CD4-positive, alpha-beta T cell treated with Interleukin-6 at 100 ng/mL for 8 hours (primary cell): ENCODE results near the gene ITPK1.

Source experiments
- DNase-seq: peaks from one replicate; pipeline ENCODE4 v3.0.0-alpha.2; 2020; ENCODE audit warnings: mixed read lengths, low spot score

The ITPK1 gene

DNA sequence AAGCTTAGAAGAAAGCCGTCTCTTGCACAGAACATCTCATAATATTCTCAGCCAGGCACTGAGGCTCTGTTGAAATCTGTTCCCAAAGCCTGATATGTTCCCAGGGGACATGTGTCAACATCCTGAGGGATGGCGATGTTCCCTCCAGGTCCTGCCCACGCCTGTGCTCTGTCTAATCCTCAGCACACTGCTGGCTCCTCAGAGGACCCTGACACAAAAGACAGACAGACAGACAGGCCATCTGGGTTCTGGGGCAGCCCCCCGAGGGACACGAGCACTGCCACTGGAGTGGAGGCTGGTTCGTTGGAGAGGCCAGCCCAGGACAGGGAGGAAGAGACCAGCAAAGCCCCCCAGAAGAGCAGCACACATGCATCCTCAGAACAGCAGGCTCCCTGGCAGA, 165.0 kb downstream of the ITPK1 start:
- no peak for DNase-seq

DNA sequence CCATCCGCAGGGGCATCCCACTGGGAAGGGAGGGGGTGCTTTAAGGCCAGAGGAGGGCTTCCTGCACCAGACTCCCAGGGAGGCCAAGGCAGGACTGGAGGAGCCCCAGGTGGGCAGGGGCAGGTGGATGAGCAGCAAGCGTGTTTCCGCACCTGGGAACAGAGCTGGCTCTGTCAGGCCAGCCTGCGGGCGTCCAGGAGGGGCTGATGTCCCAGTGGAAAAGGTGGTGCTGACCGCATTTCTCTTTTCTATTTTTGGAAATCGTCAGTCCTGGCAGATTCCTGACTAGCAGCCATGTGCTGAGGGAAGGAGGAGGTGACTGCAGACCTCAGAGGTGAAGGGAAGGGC, 165.6 kb downstream of the ITPK1 start:
- DNase-seq: no peak

DNA sequence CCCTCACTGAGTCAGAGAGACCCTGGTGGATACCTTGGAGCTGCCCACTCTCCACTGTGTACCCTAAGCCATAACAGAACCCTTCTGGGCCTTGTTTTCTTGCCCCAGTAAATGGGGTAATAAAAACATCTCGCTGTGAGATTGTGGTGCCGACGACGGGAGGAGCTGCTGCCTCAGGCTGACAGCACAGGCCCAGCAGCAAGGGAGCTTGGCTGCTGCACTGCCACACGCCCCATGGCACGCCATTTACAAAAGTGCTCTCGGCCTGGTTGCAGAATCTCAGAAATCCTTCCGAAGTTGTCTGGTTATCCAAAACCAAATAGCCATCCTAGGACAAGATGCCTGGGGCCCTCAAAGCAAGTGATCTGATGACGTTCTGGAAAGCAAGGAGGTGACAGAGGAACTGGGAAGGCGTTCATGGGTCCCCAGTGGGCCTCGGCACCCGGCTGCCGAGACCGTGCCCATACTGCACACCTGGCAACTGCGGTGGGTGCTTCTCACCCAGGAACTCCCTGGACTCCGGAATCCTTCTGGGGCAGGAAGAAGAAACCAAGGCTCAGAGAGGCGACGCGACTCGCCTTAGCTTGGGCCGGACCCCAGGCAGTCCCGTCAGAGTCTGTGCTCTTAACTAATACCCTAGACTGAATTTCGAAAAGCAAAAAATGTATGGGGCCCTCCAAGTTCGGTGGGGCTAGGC, 166.1 kb downstream of the ITPK1 start:
- DNase-seq: no peak

DNA sequence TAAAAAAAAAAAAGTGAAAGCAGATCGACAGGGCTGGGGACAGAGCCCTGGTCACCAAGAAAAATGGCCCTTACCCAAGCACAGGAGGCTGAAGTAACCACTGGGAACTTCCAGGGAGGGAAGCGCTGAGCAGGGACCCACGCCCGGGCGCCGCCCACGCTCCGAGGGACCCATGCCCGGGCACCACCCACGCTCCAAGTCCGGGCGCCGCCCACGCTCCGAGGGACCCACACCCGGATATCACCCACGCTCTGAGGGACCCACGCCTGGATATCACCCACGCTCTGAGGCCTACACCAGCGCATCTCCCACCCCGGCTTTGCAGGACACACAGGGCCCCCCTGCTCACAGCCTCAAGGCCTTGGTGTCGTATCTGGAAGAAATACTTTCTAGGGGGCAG, 167.1 kb downstream of the ITPK1 start:
- no peak for DNase-seq

DNA sequence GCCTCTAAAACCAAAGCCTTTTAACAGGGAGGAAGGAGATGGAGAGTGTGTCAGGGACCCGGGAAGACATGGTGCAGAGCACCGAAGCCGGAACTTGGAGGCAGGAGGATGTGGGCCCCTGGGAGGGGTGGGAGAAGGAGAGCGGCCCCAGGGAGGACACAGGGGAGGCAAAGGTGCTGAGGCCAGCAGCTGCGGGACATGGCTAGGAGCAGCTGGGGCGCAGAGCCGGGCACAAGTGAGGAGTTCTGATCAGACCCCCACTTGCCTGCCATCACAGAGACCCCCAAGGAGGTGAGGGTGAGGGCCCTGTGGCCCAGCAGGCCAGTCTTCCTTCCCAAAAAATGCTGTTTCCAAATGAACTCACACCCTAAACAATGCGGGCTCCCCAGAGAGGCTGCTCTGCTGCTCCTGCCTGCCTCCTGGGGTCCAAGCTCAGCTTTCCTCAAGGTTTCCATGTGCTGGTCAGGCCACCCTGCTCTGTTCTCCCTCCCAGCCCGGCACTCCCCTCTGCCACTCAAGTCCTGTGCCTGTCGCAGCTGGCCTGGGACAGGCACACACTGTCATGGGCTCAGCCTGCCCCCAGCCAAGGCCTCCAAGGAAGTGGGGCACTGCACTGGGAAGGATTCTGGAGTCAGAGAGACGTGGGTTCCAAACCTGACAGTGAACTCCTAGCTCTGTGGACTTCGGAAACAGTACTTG, 168.7 kb downstream of the ITPK1 start:
- DNase-seq: no peak

DNA sequence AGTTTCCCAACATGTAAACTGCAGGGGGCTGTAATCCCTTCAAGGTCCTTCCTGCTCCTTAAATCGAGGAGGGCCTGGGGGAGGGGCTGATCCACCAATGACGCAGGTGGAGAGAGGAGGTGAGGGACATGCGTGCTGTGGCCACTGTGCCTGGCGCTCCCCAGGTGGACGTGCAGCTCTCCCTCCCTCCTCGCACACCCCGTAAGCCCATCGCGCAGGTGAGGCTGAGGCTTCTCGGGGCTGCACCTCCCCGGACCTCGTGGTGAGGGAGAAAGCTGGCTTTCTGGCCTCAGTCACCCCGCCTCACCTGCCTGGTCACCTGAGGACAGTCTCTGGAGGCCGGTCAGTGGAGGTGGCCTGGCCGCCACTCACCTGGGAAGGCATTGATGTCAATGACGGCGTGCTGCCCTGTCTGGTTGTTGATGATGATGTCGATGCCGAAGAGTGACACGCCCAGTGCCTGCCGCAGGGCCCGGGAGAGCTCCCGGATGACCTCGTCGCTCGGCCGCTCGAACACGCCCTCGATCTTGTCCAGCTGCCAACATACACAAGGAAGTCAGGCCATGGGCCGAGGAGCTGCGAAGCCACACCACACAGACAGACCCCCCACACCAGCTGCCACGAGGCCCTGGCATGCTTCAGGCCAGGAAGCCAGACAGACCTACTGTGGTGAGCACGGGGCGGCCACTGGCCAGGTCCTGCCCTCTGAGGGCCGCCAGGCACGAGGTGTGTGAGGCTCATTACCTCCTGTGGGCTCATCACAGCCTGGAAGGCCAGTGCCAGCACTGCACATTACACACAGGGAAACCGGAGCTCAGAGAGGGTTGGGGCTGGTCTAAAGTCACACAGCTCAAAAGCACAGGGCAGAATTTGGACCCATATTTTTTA, 169.5 kb downstream of the ITPK1 start:
- DNase-seq: no peak

DNA sequence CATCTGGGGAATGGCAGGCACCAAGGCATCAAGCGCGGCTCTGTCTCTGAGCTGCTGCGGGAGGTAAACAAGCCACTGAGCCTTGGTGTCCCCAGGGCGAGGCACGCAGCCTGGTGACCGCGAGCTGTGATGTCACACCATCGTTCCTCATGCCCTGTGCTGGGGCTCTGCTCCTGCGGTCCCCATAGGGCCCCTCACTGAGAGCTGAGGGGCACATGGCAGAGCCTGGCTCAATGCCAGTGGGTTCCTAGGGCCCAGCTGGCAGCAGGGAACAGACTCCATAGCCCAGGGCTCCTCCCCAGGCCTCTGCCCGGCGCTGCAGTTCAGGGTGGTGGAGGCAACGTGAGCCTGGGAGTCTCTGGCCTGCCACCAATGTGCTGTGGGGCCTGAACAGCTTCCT, 170.2 kb downstream of the ITPK1 start:
- DNase-seq: no peak

DNA sequence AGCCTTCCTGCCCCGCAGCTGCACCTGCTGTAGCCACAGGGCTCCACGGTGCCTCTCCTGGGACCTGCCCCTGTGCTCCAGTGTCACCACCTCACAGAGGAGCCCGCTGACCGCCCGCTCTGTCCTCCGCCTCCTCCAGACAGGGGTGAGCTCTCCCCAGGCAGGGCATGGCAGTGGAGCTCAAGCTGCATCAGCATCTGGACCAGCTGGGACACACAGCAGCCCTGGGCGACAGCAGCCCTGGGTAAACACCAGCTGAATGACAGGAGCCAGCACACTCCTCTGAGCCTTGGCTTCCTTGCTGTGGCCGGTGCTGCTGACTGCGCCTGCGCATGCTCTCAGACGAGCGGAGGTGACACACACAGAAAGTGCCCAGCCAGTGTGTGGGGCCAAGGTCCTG, 170.7 kb downstream of the ITPK1 start:
- DNase-seq: no peak

DNA sequence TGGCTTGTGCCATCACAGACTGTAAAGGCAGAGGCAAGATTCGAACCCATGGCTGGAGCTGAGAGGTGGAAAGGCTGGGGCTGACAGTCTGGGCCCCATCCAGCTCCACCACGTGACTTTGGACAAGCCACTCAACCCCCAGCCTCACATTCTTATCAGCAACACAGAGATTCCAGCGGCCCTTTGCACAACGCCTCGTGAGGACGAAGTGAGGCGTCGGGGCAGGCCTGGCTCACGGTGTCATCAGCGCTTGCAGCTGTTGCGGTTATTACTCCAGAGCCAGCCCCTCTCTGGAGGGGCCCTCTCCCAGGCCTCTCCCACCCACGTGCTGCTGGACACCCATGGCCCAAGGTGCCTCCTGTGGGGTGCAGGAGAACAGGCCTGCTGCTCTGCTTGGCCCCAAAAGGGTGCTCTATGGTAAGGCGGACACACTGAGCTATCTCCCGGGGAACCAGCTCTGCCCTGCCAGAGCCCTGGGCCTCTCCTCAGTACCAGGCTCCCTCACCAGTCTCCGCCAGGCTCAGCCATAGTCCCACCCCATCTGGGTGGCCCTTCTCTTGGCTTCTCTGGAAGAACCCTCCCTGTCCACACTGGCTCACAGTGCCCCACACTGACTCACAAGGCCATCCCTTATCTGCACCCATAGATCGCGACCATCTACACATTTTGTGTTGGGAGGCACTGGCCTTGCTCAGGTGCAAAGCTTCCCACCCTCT, 171.7 kb downstream of the ITPK1 start:
- no peak for DNase-seq

DNA sequence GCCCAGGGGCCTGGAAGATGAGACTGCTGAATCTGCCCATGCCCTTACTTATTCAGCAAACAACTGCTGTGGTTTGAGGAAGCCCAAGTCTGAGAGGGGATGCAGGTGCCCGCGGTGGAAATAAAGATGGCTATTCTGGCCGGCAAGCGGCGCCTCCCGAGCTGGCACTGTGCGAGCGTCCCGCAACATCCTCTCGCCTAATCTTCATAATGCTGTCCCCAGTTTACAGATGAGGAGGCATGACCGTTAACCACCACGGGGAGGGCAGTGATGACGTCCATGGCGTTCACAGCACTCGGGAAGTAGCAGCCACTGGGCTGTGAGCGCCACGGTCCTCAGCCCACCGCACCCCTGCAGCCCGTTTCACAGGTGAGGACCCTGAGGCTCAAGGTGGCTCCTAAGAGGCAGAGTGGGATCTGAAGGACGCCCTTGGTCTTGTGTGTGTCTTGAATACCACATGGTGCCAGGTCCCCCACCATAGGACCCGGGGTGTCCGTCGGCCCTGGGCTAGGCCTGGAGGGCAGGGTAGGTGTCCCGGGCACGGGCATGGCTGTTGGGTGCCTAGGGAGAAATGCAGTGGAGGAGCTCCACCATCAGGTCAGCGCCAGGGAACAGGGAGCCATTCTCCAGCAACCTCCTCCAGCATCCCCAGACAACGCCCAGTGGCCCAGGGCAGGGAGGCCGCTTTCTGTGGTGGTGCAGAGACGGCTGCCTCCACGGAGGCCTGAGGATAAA, 172.6 kb downstream of the ITPK1 start:
- DNase-seq: no peak

DNA sequence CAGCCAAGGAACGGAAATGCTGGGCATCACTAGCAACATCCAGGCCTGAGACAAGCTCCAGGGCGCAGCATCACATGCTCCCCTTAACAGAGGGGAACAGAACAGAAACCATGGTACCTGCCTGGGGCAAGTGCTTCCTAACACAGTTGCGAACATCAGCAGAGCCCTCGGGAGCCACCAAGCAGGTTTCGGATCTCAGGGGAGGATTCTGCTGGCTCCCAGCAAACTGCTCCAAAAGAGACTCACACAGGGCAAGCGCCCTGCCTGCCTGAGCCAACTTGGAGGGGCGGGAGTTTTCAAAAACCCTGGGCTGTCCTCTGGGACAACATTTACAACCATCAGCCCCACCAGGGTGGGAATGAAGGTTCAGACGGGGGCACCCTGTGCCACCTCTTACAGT, 173.1 kb downstream of the ITPK1 start:
- no peak for DNase-seq

DNA sequence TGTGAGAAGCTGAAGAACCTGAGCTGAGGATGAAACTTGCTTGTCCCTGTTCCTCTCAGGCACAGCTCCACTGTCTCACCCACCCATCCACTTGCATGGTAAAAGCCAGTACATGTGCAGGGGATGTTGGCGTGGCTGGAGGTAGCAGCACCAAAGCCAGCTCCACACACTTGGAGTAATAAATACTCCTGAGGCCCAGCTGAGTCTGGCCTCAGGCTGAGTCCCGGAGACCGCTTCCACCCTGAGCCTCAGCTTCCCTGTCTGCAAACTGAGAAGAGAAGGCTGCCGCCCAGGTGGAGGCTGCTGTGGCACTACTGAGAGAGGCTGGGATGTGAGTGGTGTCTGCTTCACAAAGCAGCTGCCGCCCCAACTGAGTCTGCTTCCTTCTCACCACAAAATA, 173.6 kb downstream of the ITPK1 start:
- no peak for DNase-seq

DNA sequence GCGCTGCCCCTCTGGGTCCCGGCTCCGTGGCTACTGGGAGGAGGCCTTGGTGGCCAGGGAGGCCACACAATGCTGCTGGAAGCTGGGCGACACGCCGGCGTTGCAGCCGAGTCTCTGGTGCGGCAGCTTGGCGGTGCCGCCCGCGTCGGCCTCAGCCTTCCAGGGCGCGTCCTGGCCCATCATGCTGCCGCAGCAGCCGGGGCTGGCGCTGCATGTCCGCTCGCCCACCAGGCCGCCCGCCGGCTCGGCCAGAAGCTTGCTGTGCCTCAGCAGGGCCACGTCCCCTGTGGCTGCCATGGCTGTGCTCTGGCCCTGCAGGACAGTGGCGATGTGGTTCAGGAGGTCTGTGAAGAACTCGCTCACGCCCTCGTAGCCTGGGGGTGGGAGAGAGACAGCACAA, 174.2 kb downstream of the ITPK1 start:
- DNase-seq: no peak

DNA sequence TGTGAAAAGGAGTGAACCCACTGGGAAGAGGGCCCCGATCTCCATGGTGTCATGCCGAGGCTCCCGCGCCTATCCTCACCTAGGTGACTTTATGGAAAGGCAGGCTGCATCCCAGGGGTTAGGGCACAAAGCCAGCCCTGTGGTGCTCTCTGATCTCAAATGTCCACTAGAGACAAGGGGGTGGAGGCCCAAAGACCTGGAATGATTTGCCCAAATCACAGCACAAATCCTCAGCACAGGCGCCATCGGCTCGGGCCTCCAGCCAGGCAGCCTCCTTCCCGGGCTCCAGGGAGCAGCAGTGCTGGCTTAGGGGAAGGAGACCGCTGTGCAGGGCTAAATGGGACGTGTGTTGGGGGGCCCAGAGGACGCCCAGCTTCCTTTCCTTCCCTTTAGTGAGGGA, 175.2 kb downstream of the ITPK1 start:
- DNase-seq: no peak

DNA sequence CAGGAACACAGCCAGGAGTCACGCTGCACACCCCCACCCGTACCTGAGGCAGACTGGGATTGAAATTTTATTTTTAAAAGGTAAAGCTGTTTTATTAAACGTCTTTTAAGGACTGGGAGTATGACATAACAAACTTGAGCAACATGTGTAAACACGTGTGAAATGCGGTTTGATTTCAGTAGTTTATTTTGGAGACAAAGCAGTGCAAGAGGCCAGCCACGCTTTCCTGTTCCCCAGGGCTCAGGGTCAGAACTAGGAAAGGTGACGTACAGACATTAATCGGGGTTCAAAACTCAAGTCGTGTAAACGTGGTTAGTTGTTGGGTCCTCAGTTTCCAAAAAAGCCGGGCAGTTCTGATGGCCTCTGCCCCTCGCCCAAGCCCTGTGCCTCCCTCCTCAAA, 176.0 kb downstream of the ITPK1 start:
- DNase-seq: no peak

DNA sequence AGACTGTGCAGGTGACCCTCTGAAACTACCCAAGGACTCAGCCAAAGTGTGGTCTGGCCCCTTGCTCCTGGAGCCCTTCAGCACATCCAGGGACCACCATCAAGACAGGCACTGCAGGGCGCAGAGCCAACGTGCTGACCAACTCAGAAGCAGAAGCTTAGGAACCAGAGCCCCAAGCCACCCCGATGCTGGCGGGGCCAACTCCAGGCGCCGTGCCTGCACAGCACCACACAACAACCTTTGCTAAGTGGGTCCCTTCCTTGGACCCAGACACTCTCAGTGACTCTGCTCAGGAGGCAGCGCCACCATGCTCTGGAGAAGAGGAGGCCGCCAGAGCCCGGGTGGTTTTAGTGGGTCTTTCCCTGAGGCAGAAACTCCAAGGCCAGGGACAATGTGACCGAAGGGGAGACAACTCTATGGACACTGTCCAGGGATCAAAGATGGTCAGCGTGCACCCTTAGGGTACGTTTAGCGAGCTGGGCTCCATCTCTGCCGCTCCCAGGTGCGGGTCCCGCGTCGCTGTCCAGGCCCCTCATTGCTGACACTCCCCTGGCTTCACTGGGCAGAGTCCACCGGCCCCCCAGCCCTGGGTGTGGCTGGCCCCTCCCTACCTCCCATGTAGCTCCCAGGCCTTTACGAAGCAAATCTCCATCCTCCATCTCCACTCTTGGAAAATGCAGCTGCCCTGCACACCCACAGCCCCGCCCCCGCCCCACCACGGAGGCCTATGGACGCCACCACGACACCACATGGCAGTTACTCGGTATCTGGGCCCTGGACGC, 176.6 kb downstream of the ITPK1 start:
- DNase-seq: no peak

DNA sequence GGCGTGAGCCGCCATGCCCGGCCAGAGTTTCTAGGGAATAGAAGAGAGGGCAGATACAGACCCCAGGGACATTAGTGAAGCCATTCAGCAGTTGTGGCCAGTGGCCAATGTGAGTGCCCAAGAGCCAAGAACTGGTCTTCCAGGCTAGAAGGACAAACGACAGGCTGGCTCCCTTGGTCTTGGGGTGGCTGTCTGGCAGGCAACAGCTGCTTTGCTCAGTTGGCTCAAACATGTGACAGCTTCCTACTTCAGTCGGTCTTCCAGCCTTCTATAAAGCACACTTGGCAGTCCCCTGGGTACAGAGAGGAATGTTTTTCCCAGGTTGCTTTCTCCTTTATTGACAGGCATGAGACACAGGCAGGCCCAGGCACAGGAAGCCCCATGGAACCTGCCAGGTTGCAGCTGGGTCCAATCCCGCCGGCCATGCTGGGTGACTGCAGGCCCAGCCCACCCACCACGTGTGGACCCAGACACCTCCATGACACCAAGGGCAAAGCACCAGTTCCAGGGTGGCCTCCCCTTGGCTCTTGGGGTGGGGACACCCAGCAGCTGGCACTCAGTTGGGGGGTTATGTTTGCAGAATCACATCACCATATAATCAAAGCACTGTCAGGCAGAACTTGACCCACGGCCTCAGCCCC, 177.4 kb downstream of the ITPK1 start:
- DNase-seq: no peak

DNA sequence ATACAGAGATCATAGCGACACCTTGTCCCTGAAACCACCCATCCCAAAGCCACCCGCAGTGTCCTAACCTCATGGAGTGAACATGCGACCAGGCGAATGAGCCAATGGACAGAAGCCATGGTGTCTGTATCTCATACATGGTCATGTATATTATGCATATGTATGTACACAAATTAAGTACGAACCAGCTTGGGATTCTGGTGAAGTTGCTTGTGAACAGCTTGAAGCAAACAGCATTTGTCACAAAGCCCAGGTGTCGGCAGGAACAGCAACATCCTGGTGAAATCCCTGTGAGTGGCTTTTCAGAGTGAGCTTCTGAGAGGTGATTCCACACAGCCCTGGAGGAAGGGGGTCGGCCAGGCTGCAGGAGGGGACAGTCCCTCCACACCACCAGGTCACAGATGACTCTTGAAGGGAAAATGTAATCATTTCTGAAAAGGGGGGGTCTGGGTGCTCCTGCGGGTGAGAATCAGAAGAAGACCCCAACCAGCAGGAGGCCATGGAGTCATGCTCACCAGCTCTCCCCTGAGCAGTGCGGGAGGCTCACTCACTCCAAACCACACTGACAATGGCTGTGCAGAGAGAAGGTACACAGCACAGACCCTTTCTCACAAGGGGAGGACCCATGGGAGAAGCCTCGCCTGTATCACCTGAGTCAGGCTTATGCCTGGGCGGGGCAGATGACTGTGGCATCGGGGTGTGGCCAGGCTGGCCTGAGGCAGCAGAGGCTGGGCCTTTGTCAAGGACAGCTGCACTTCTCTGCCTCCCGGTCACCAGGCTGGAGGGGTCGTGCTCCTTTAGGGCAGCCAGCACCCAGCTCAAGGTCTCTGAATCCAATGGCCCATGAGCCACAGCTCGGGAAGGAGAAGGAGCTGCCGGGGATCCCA, 178.4 kb downstream of the ITPK1 start:
- DNase-seq: no peak

DNA sequence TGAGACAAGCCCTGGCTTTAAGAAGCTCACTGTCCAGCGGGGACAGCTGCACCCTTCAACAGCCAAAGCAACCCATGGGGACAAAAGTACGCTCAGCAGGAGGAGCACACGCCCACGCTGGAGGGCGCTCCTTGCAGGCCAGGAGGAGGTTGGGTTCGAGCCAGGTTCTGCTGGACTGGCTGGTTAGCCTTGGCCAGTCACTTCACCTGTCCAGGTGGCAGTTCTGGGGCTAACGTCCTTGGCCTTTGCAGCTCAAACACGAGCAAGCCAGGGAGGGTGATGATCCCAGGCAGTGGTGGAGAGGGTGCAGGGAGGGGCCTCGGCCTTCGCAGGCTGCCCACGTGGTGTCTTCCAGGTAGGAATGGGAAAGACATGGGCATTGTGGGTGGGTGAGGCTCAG, 179.6 kb downstream of the ITPK1 start:
- no peak for DNase-seq
